Measurements from ENCODE around the gene CFL1. TPM values are rescaled to one million over a fixed set of nuclear protein-coding genes. Genes with fewer than 3 reads are reported as not detected.
A peak's percentile ranks its signal among the peaks of the same experiment; 100 is the strongest.

Gene CFL1
- total and polyA plus RNA-seq, 10 of the 15 experiments (the other 5 are each of a cell fraction or from before 2014, with no cell fraction given), result 164 to 2,994 (median 1,500) TPM

DNA sequence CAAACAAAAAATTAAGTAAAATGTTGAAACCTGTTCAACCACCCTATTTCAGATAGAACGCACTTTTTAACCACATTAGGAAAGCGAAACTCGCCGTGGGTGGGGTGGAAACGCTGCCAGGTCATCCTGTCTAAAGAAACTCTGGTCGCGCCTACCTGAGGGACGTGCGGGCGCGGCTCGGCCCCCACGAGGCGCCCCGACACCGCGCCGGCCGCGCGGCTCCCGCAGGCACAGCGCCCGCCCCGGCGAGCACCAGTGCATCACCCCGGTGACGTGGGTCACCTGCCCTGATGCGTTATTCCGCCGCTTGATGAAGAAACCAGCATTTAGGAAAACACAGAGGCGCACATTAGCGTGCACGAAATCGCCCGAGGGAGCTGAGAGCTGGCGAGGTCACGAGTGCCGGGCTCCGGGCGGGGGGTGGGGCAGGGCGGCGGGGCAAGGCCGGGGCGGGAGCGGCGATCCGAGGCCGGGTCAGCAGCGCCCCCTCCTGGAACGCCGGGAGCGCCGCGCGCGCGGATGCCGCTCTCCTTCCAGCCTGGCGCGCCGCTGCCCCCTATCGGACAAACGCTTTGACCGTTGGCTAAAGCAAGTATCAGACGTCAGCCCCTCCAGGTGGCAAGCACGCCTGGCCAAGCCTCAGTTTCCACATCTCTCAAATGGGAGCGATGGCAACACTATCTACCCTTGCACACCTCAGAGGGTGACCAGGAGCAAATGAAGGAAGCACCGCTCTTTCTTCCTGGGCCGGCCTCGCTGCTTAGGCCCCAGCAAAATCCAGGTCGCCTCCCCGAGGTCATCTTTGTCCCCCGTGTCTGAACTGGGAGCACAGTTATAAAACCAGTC lies 39.9 kb downstream of the CFL1 start (continued):
- TF ChIP-seq, protein P1, sequence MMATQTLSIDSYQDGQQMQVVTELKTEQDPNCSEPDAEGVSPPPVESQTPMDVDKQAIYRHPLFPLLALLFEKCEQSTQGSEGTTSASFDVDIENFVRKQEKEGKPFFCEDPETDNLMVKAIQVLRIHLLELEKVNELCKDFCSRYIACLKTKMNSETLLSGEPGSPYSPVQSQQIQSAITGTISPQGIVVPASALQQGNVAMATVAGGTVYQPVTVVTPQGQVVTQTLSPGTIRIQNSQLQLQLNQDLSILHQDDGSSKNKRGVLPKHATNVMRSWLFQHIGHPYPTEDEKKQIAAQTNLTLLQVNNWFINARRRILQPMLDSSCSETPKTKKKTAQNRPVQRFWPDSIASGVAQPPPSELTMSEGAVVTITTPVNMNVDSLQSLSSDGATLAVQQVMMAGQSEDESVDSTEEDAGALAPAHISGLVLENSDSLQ (IDR thresholded peaks at IDR 0.05), result no peak
- TF ChIP-seq KAT2A (conservative IDR thresholded peaks at IDR 0.05; ENCODE audit: control insufficient read depth, low read depth, low read length) (no peak), RELA (IDR thresholded peaks at IDR 0.05; ENCODE audit: borderline replicate concordance, partially characterized antibody) (peak; percentile 9), ETV6 (conservative IDR thresholded peaks at IDR 0.05 in 1 of 2, IDR thresholded peaks at IDR 0.05 in 1 of 2; ENCODE audit: borderline replicate concordance in 1 of 2, low read depth in 1 of 2) (peak in 1 of 2 experiments; percentile 18; a peak in 1 of 4 replicates), CBFB (IDR thresholded peaks at IDR 0.05; ENCODE audit: low read depth) (no peak), IKZF1 (conservative IDR thresholded peaks at IDR 0.05) (peak; percentile 87), SMAD1 (IDR thresholded peaks at IDR 0.05; ENCODE audit: low read depth, partially characterized antibody) (no peak), EP300 (IDR thresholded peaks at IDR 0.05; ENCODE audit: borderline replicate concordance in 1 of 2, control insufficient read depth in 1 of 2, low read depth in 2 of 2, low read length in 2 of 2) (0 out of 4 replicates have a peak, but pooled peaks of 1 of the 2 experiments have one; percentile 30), BCL11A (IDR thresholded peaks at IDR 0.05; ENCODE audit: low read depth, low read length) (no peak), RAD21 (IDR thresholded peaks at IDR 0.05; ENCODE audit: insufficient read depth, low read depth, low read length) (peak; percentile 87), GATAD2B (conservative IDR thresholded peaks at IDR 0.05; ENCODE audit: low read depth) (peak; percentile 81), TARDBP (IDR thresholded peaks at IDR 0.05; ENCODE audit: borderline replicate concordance) (no peak), MYC (IDR thresholded peaks at IDR 0.05; ENCODE audit: insufficient read depth, insufficient read length, insufficient replicate concordance, low read length, severe bottlenecking) (no peak), ZNF217 (IDR thresholded peaks at IDR 0.05) (peak; percentile 24; the same call in 1 of the 2 replicates)
- TF ChIP-seq, protein P2, sequence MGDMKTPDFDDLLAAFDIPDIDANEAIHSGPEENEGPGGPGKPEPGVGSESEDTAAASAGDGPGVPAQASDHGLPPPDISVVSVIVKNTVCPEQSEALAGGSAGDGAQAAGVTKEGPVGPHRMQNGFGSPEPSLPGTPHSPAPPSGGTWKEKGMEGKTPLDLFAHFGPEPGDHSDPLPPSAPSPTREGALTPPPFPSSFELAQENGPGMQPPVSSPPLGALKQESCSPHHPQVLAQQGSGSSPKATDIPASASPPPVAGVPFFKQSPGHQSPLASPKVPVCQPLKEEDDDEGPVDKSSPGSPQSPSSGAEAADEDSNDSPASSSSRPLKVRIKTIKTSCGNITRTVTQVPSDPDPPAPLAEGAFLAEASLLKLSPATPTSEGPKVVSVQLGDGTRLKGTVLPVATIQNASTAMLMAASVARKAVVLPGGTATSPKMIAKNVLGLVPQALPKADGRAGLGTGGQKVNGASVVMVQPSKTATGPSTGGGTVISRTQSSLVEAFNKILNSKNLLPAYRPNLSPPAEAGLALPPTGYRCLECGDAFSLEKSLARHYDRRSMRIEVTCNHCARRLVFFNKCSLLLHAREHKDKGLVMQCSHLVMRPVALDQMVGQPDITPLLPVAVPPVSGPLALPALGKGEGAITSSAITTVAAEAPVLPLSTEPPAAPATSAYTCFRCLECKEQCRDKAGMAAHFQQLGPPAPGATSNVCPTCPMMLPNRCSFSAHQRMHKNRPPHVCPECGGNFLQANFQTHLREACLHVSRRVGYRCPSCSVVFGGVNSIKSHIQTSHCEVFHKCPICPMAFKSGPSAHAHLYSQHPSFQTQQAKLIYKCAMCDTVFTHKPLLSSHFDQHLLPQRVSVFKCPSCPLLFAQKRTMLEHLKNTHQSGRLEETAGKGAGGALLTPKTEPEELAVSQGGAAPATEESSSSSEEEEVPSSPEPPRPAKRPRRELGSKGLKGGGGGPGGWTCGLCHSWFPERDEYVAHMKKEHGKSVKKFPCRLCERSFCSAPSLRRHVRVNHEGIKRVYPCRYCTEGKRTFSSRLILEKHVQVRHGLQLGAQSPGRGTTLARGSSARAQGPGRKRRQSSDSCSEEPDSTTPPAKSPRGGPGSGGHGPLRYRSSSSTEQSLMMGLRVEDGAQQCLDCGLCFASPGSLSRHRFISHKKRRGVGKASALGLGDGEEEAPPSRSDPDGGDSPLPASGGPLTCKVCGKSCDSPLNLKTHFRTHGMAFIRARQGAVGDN (IDR thresholded peaks at IDR 0.05), result peak; percentile 71
- TF ChIP-seq, protein P3, sequence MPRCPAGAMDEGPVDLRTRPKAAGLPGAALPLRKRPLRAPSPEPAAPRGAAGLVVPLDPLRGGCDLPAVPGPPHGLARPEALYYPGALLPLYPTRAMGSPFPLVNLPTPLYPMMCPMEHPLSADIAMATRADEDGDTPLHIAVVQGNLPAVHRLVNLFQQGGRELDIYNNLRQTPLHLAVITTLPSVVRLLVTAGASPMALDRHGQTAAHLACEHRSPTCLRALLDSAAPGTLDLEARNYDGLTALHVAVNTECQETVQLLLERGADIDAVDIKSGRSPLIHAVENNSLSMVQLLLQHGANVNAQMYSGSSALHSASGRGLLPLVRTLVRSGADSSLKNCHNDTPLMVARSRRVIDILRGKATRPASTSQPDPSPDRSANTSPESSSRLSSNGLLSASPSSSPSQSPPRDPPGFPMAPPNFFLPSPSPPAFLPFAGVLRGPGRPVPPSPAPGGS (IDR thresholded peaks at IDR 0.05; ENCODE audit: borderline replicate concordance, insufficient read depth, low read depth, low read length, poor library complexity, severe bottlenecking), result no peak
- TF ChIP-seq, protein P4, sequence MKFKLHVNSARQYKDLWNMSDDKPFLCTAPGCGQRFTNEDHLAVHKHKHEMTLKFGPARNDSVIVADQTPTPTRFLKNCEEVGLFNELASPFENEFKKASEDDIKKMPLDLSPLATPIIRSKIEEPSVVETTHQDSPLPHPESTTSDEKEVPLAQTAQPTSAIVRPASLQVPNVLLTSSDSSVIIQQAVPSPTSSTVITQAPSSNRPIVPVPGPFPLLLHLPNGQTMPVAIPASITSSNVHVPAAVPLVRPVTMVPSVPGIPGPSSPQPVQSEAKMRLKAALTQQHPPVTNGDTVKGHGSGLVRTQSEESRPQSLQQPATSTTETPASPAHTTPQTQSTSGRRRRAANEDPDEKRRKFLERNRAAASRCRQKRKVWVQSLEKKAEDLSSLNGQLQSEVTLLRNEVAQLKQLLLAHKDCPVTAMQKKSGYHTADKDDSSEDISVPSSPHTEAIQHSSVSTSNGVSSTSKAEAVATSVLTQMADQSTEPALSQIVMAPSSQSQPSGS (IDR thresholded peaks at IDR 0.05; ENCODE audit: low read length), result no peak
- TF ChIP-seq, protein P5, sequence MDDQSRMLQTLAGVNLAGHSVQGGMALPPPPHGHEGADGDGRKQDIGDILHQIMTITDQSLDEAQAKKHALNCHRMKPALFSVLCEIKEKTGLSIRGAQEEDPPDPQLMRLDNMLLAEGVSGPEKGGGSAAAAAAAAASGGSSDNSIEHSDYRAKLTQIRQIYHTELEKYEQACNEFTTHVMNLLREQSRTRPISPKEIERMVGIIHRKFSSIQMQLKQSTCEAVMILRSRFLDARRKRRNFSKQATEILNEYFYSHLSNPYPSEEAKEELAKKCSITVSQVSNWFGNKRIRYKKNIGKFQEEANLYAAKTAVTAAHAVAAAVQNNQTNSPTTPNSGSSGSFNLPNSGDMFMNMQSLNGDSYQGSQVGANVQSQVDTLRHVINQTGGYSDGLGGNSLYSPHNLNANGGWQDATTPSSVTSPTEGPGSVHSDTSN (IDR thresholded peaks at IDR 0.05; ENCODE audit: insufficient replicate concordance, low read depth, low read length), result no peak

Measured in GM12878 (cell line).